Measurements from ENCODE around the gene DNHD1.

The DNHD1 gene

DNA sequence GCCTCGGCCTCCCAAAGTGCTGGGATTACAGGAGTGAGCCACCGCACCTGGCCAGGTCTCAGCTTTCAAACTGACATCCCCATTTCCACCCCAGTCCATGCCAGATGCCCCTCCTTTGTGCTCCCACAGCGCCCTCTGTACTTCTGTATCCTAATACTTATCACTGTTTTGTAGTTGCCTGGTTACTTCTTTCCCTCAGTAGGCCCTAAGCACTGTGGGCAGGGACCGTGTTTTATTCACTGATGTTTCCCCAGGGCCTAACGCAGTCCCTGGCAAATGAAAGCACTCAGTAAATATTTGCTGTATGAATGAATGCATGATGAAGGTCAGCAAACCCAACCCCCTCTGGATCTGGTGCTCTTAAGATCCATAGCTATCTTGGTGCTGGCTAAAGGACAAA, 21.1 kb upstream of the DNHD1 start:
- TF ChIP-seq EZH2phosphoT487 (IDR thresholded peaks at IDR 0.05; ENCODE audit: borderline replicate concordance, low read length) = no peak
- TF ChIP-seq, protein P1, sequence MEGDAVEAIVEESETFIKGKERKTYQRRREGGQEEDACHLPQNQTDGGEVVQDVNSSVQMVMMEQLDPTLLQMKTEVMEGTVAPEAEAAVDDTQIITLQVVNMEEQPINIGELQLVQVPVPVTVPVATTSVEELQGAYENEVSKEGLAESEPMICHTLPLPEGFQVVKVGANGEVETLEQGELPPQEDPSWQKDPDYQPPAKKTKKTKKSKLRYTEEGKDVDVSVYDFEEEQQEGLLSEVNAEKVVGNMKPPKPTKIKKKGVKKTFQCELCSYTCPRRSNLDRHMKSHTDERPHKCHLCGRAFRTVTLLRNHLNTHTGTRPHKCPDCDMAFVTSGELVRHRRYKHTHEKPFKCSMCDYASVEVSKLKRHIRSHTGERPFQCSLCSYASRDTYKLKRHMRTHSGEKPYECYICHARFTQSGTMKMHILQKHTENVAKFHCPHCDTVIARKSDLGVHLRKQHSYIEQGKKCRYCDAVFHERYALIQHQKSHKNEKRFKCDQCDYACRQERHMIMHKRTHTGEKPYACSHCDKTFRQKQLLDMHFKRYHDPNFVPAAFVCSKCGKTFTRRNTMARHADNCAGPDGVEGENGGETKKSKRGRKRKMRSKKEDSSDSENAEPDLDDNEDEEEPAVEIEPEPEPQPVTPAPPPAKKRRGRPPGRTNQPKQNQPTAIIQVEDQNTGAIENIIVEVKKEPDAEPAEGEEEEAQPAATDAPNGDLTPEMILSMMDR (IDR thresholded peaks at IDR 0.05; ENCODE audit: low read depth, low read length, poor library complexity, severe bottlenecking) = peak; percentile 18
- Histone ChIP-seq H3K9me2 (replicated peaks; ENCODE audit: control insufficient read depth, low read length) (no peaks in the 10 kb centered on the region), H3K36me3 (ENCODE audit: control insufficient read depth, low read length) (peaks cover 35% of the 10 kb centered on the region), H3K4me2 (ENCODE audit: low read length) (no peak overlapping the region), H4K20me1 (ENCODE audit: control insufficient read depth, insufficient read depth, low read depth, low read length) (peaks cover 5% of the 10 kb centered on the region; the same call in 1 of the 2 replicates), H3K4me1 (ENCODE audit: control insufficient read depth, low read length) (peaks cover 26% of the 10 kb centered on the region), H3K9me3 (ENCODE audit: control insufficient read depth, insufficient read depth, low read length) (no peaks in the 10 kb centered on the region), H3K79me2 (ENCODE audit: control insufficient read depth, low read length) (peaks cover 22% of the 10 kb centered on the region), H3K27ac (ENCODE audit: low read depth, low read length) (no peak overlapping the region), H3F3A (ENCODE audit: control insufficient read depth, insufficient read depth) (peaks cover 15% of the 10 kb centered on the region), H3K27me3 (ENCODE audit: control insufficient read depth, low read length) (no peaks in the 10 kb centered on the region; the same call in 1 of the 2 replicates), H3K4me3 (ENCODE audit: low read length) (no peak overlapping the region)

GRCh38 chr11:6476571-6476970, 20.5 kb upstream of the DNHD1 start:
- Histone ChIP-seq H3K79me2 (ENCODE audit: control insufficient read depth, low read length) (peaks cover 27% of the 10 kb centered on the region), H3K27ac (ENCODE audit: low read depth, low read length) (no peak overlapping the region), H3K4me1 (ENCODE audit: control insufficient read depth, low read length) (peaks cover 26% of the 10 kb centered on the region), H3K27me3 (ENCODE audit: control insufficient read depth, low read length) (no peaks in the 10 kb centered on the region; the same call in 1 of the 2 replicates), H3K4me3 (ENCODE audit: low read length) (no peak overlapping the region), H3K36me3 (ENCODE audit: control insufficient read depth, low read length) (peaks cover 38% of the 10 kb centered on the region), H3K9me3 (ENCODE audit: control insufficient read depth, insufficient read depth, low read length) (no peaks in the 10 kb centered on the region), H4K20me1 (ENCODE audit: control insufficient read depth, insufficient read depth, low read depth, low read length) (peaks cover 5% of the 10 kb centered on the region; the same call in 1 of the 2 replicates), H3F3A (ENCODE audit: control insufficient read depth, insufficient read depth) (peaks cover 15% of the 10 kb centered on the region), H3K9me2 (replicated peaks; ENCODE audit: control insufficient read depth, low read length) (no peaks in the 10 kb centered on the region), H3K4me2 (ENCODE audit: low read length) (no peak overlapping the region)
- TF ChIP-seq, protein P1 (IDR thresholded peaks at IDR 0.05; ENCODE audit: low read depth, low read length, poor library complexity, severe bottlenecking) = no peak
- TF ChIP-seq EZH2phosphoT487 (IDR thresholded peaks at IDR 0.05; ENCODE audit: borderline replicate concordance, low read length) = no peak

- Histone ChIP-seq H3K4me3 (ENCODE audit: low read length) (peak overlapping the region; percentile 90), H3K4me1 (ENCODE audit: control insufficient read depth, low read length) (peaks cover 21% of the 10 kb centered on the region), H3K79me2 (ENCODE audit: control insufficient read depth, low read length) (peaks cover 59% of the 10 kb centered on the region), H3K27ac (ENCODE audit: low read depth, low read length) (peak overlapping the region; percentile 70), H3K4me2 (ENCODE audit: low read length) (peak overlapping the region; percentile 98), H3F3A (ENCODE audit: control insufficient read depth, insufficient read depth) (0 out of 2 replicates have a peak, but pooled peaks cover under 1% of the 10 kb centered on the region), H3K9me3 (ENCODE audit: control insufficient read depth, insufficient read depth, low read length) (no peaks in the 10 kb centered on the region), H3K9me2 (replicated peaks; ENCODE audit: control insufficient read depth, low read length) (no peaks in the 10 kb centered on the region), H4K20me1 (ENCODE audit: control insufficient read depth, insufficient read depth, low read depth, low read length) (peaks cover 17% of the 10 kb centered on the region), H3K36me3 (ENCODE audit: control insufficient read depth, low read length) (peaks cover 76% of the 10 kb centered on the region), H3K27me3 (ENCODE audit: control insufficient read depth, low read length) (no peaks in the 10 kb centered on the region)
- TF ChIP-seq EZH2phosphoT487 (IDR thresholded peaks at IDR 0.05; ENCODE audit: borderline replicate concordance, low read length) = no peak
- TF ChIP-seq, protein P1 (IDR thresholded peaks at IDR 0.05; ENCODE audit: low read depth, low read length, poor library complexity, severe bottlenecking) = no peak
These were observed 16.7 kb upstream of the DNHD1 start for GRCh38 chr11:6480299-6480914.

Measured in DOHH2 (cell line).